Memory B cell (primary cell): Measurements from ENCODE around the gene LRIG3.
"Not testable (repeated sequence)": the region's sequence is repeated elsewhere in the genome, so short reads cannot be mapped to it uniquely, and the experiment has no call there.

Experiments
- ATAC-seq: fragments of 150-1000 bp; cut with Tn5 transposase; 2 replicates; pipeline ENCODE4 v1.10.0; 2021; ENCODE audit warnings: low read depth, mild to moderate bottlenecking, moderate library complexity
- DNase-seq, 2 donors: peaks; one replicate each; pipeline ENCODE4 v3.0.0; 2022; ENCODE audit warnings: low spot score in 2 of 2
- H3K27ac Mint-ChIP-seq: one replicate; pipeline ENCODE4 v1.8.0; 2022; ENCODE audit warnings: mild to moderate bottlenecking, moderate library complexity, mixed read lengths
- H3K27me3 Mint-ChIP-seq: one replicate; pipeline ENCODE4 v1.8.0; 2022; ENCODE audit warnings: mixed read lengths
- H3K36me3 Mint-ChIP-seq: one replicate; pipeline ENCODE4 v1.8.0; 2022; ENCODE audit warnings: mild to moderate bottlenecking, mixed read lengths
- H3K4me1 Mint-ChIP-seq: one replicate; pipeline ENCODE4 v1.8.0; 2022; ENCODE audit warnings: mixed read lengths
- H3K4me3 Mint-ChIP-seq: one replicate; pipeline ENCODE4 v1.8.0; 2022; ENCODE audit warnings: mild to moderate bottlenecking, moderate library complexity, mixed read lengths
- H3K9me3 Mint-ChIP-seq: one replicate; pipeline ENCODE4 v1.8.0; 2022; ENCODE audit warnings: mixed read lengths

The LRIG3 gene

DNA sequence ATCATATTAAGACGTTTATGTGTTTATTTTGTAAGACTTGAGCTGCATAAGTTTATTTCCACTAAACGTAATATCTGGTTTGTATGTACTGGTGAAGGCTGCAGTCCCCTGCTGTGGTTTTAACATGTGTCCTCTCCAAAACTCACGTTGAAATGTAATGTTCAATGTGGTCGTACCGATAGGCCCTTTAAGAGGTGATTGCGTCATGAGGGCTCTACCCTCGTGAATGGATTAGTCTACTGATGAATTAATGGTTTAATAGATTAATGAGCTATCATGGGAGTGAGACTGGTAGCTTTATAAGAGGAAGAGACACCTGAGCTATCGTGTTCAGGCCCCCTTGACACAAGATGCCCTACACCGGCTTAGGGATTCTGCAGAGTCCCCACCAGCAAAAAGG, 14.9 kb downstream of the LRIG3 start:
- DNase-seq (no peak), ATAC-seq (no peak)
- Mint-ChIP-seq H3K36me3 (no peaks in the 10 kb centered on the region), H3K4me3 (no peak overlapping the region), H3K9me3 (peaks cover 2% of the 10 kb centered on the region), H3K27me3 (no peaks in the 10 kb centered on the region), H3K27ac (no peak overlapping the region), H3K4me1 (no peaks in the 10 kb centered on the region)

DNA sequence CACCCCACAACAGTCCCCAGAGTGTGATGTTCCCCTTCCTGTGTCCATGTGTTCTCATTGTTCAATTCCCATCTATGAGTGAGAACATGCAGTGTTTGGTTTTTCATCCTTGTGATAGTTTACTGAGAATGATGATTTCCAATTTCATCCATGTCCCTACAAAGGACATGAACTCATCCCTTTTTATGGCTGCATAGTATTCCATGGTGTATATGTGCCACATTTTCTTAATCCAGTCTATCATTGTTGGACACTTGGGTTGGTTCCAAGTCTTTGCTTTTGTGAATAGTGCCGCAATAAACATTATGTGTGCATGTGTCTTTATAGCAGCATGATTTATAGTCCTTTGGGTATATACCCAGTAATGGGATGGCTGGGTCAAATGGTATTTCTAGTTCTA, 17.6 kb downstream of the LRIG3 start:
- not testable (repeated sequence) for H3K27me3 Mint-ChIP-seq, H3K9me3 Mint-ChIP-seq, H3K4me1 Mint-ChIP-seq, ATAC-seq, H3K36me3 Mint-ChIP-seq, DNase-seq, H3K4me3 Mint-ChIP-seq, H3K27ac Mint-ChIP-seq

DNA sequence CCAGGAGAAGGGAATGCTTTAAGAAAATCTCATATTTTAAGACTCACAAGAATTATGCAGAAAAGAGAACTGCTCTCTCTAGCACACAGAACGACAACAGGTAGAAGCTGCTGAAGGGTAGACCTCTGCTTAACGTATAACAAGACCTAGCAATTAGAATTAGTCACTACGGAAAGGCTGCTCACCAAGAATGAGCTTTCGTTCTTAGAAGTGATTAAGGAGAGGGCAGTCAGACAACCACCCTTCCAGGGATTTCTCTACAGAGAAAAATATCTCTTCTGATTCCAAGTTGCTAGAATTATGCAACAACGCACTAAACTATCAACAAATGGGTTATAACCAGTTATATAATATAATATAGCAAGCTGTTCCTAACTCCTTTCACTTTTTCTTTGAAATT, 18.6 kb downstream of the LRIG3 start:
- no peaks in the 10 kb centered on the region for H3K4me1 Mint-ChIP-seq
- no peaks in the 10 kb centered on the region for H3K9me3 Mint-ChIP-seq
- H3K4me3 Mint-ChIP-seq: no peak overlapping the region
- ATAC-seq (no peak), DNase-seq (no peak)
- H3K27me3 Mint-ChIP-seq: no peaks in the 10 kb centered on the region
- no peak overlapping the region for H3K27ac Mint-ChIP-seq
- H3K36me3 Mint-ChIP-seq: no peaks in the 10 kb centered on the region

DNA sequence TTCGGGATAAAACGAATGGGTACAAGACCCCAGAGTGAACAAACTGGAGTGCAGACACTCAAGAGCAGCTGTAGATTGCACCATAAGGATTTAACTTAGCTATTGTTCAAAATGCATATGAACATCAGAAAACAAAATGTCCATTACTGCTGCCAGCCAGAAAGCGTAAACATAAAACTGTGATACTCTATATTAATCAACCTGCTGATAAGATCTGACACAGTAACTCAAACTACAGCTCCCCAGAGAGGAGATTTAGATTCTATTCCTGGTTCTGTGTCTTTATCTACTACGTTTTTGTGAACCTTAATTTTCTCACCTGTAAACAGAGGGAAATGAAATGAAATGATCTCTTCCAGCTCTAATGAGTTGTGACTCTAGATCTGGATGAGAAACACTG, 22.3 kb downstream of the LRIG3 start:
- H3K27me3 Mint-ChIP-seq: no peaks in the 10 kb centered on the region
- no peaks in the 10 kb centered on the region for H3K4me1 Mint-ChIP-seq
- no peaks in the 10 kb centered on the region for H3K9me3 Mint-ChIP-seq
- H3K27ac Mint-ChIP-seq: no peak overlapping the region
- ATAC-seq (no peak), DNase-seq (no peak)
- no peak overlapping the region for H3K4me3 Mint-ChIP-seq
- no peaks in the 10 kb centered on the region for H3K36me3 Mint-ChIP-seq

DNA sequence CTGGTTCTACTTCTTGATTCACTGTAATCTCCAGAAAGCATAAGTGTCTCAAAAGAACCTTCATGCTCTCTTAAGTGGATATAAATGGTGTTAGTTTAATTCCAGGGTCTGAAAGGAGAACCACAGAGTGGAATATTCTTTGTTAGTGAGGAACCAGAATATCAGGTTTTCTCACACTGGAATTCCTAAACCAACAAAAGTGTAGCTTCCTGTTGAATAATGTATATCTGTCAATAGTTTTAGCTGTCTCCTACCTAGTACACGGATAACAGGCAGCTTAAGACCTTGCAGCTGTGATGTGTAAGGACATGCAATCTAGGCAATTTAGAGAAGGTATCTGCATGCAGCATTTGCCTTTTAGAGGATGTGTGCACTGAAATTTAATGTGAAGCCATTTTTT, 24.0 kb downstream of the LRIG3 start:
- ATAC-seq: no peak

DNA sequence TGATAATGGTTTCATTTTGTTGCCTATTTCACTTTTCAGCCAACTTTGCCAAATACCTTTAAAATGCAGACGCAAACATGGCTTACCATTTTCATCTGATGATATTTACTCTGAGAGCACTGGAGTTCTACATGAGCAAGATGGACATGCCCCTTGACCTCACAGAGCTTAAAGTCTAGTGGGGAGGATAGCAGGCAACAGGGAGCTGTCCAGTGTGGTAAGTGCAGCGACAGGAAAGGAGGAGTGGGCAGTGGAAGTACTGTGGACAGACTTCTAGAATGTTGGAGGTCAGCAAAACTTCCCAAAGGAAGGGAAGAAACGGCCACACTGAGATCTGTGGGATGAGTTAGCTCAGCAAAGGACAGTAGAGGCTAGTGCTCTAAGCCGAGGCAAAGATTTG, 25.3 kb downstream of the LRIG3 start:
- ATAC-seq (no peak), DNase-seq (no peak)
- H3K27me3 Mint-ChIP-seq: no peaks in the 10 kb centered on the region
- H3K27ac Mint-ChIP-seq: no peak overlapping the region
- H3K4me1 Mint-ChIP-seq: no peaks in the 10 kb centered on the region
- no peaks in the 10 kb centered on the region for H3K9me3 Mint-ChIP-seq
- H3K4me3 Mint-ChIP-seq: no peak overlapping the region
- no peaks in the 10 kb centered on the region for H3K36me3 Mint-ChIP-seq

More for the DNA sequence above, 24.0 kb downstream of the LRIG3 start:
- Mint-ChIP-seq H3K4me1 (no peaks in the 10 kb centered on the region), H3K27ac (no peak overlapping the region), H3K36me3 (no peaks in the 10 kb centered on the region), H3K9me3 (no peaks in the 10 kb centered on the region), H3K4me3 (no peak overlapping the region), H3K27me3 (no peaks in the 10 kb centered on the region)
- no peak for DNase-seq

DNA sequence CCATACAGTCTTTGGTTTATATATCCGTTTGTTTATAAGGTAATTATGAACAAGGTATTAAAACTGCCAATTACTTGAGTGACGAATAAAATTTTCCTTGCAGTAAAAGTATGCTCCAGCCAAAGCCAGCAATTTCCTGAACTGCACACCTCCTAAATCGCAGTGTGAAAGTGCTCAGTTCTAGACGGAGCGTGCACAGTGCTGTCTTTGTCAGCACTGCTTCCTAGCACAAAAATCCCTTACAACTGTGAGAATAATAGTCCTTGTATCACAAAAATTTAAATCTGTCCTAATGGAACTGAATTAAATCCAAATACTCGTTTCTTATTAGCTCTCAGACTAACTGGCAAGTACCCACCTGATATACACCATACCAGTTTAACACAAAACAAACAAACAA, 26.3 kb downstream of the LRIG3 start:
- H3K9me3 Mint-ChIP-seq: no peaks in the 10 kb centered on the region

DNA sequence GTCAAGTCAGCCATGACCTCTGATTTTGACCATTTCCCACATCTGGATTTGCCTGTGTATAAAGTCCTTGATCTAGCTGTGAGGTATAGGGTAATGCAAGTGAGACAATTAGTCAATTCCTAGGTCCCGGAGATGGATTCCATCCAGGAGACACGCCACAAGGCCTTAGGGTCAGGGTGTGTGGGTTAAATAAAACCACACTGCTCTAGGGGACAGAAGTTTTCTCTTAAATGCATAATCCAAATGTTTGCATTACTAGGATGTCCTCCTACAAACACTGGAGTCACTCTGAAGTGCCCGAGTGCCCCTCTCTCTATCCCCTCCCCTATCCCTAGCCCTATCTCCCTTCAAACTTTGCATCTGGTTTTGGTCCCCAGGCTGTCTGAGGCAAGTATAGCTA, 26.8 kb downstream of the LRIG3 start:
- ATAC-seq (no peak), DNase-seq (no peak)
- Mint-ChIP-seq H3K27me3 (no peaks in the 10 kb centered on the region), H3K4me3 (no peak overlapping the region), H3K9me3 (no peaks in the 10 kb centered on the region), H3K36me3 (no peaks in the 10 kb centered on the region), H3K4me1 (no peaks in the 10 kb centered on the region), H3K27ac (no peak overlapping the region)

More for the DNA sequence above, 26.3 kb downstream of the LRIG3 start:
- Mint-ChIP-seq H3K4me3 (no peak overlapping the region), H3K4me1 (no peaks in the 10 kb centered on the region), H3K27ac (no peak overlapping the region), H3K36me3 (no peaks in the 10 kb centered on the region), H3K27me3 (no peaks in the 10 kb centered on the region)
- ATAC-seq (no peak), DNase-seq (no peak)

DNA sequence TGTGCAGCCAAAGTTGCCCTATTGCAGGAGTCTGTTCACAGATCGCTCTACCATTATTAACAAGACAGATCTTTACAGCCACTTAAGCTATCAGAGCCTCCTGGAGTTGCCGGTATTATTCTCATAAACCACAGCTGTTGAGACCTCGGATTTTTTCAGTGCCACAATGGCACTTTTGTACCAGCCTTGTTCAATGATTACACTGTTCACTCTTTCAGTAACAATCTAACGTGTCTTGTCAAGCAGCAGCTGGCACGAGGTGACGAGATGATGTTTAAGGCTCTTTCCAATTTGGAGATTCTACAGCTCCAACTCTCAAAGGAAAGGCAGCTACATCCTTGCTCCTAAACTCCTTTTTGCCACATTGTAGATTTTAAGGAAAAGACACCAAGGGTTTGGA, 30.7 kb downstream of the LRIG3 start:
- no peaks in the 10 kb centered on the region for H3K9me3 Mint-ChIP-seq
- DNase-seq: no peak
- H3K27me3 Mint-ChIP-seq: no peaks in the 10 kb centered on the region
- ATAC-seq: no peak
- H3K36me3 Mint-ChIP-seq: no peaks in the 10 kb centered on the region
- no peak overlapping the region for H3K27ac Mint-ChIP-seq
- H3K4me3 Mint-ChIP-seq: no peak overlapping the region
- no peaks in the 10 kb centered on the region for H3K4me1 Mint-ChIP-seq

DNA sequence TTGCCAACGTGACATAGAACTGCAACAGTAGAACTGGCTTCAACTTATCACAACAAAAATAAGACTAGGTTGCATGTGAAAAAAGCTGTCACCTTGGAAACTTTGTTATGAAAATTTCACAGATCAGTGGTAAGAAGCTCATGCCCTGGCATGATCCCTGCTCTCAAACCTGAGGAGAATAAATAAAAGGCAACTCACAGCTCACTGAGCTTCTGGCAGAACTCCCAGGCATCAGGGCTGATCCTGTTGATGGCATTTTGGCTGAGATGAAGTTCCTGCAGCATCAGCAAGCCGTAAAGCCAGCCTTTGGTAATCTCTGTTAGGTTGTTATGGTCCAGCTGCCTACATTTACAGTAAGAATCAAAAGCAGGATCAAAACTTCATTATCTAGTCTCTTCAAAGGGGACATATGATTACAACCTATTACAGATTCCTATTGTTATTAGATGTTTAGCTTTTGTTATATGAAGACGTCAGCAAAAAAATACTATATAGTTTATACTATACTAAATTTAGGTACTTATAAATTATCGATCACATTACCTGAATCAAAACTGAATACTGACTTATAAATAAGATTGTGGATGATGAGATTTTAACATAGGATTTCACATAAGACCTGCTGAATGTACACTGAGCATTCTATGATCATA, 32.0 kb downstream of the LRIG3 start:
- Mint-ChIP-seq H3K4me1 (no peaks in the 10 kb centered on the region), H3K4me3 (no peak overlapping the region)
- DNase-seq: no peak

DNA sequence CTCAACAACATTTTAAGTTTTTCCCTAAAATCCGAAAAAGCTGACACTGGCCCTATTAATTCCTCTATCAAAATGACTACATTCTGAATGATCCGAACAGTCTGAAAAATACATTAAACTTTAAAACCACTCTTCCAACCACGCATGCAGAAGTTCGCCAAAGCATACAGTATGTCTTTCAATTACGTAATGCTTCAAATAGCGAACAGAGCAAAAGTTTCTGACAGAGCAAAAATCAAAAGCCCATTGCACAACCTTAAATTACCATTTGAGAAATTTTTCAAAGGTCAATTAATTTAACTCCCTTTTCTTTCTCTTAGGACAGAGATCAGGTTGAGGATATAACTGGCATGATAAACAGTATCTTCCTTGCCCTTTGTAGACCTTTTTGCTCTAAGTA, 33.2 kb downstream of the LRIG3 start:
- Mint-ChIP-seq H3K4me1 (no peaks in the 10 kb centered on the region), H3K27me3 (no peaks in the 10 kb centered on the region), H3K9me3 (no peaks in the 10 kb centered on the region), H3K27ac (no peak overlapping the region), H3K4me3 (no peak overlapping the region), H3K36me3 (no peaks in the 10 kb centered on the region)
- DNase-seq: no peak
- ATAC-seq: no peak

More for the DNA sequence above, 32.0 kb downstream of the LRIG3 start:
- H3K27ac Mint-ChIP-seq: no peak overlapping the region
- no peaks in the 10 kb centered on the region for H3K36me3 Mint-ChIP-seq
- H3K27me3 Mint-ChIP-seq: no peaks in the 10 kb centered on the region
- ATAC-seq: no peak
- no peaks in the 10 kb centered on the region for H3K9me3 Mint-ChIP-seq

DNA sequence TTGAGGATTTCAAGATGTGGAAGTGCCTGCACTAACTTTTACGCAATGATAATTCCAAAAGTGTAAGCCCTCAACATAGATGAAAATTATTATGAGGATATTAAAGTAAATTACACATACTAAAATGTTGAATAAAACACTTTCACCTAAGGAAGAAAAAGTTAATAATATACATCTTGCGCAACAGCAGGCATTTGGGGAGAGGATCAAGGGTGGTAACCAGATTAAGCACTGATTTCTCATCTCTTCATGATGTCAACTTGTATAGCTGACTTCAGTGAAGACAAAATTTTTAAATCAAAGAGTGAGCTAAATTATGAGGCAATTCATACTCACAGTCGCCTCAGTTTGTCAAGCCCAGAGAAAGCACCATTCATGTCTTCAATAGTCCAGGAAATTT, 33.8 kb downstream of the LRIG3 start:
- H3K4me1 Mint-ChIP-seq: no peaks in the 10 kb centered on the region
- H3K36me3 Mint-ChIP-seq: no peaks in the 10 kb centered on the region
- H3K27me3 Mint-ChIP-seq: no peaks in the 10 kb centered on the region
- no peak overlapping the region for H3K4me3 Mint-ChIP-seq
- no peaks in the 10 kb centered on the region for H3K9me3 Mint-ChIP-seq
- ATAC-seq (no peak), DNase-seq (no peak)
- no peak overlapping the region for H3K27ac Mint-ChIP-seq

DNA sequence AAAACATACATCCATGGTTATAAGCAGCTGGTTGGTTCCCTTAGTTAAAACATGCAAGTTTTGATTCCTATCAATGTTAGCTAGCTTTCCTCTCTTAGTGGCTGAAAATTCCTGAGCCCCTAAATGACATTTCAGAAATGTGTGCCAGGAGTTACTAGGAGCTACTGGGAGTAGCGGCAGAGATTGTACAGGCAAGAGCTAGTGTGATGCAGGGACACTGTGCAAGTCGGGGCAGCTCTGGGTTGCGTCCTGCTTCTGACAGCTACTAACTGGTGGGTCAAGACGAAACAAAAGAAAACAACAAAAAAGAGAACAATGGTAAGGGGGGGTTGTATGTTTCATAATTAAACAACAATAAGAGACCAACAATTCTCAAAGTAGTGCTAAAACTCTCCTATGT, 35.4 kb downstream of the LRIG3 start:
- H3K9me3 Mint-ChIP-seq: no peaks in the 10 kb centered on the region
- no peaks in the 10 kb centered on the region for H3K27me3 Mint-ChIP-seq
- no peak for DNase-seq
- H3K36me3 Mint-ChIP-seq: no peaks in the 10 kb centered on the region
- ATAC-seq: no peak
- no peak overlapping the region for H3K27ac Mint-ChIP-seq
- H3K4me3 Mint-ChIP-seq: no peak overlapping the region
- no peaks in the 10 kb centered on the region for H3K4me1 Mint-ChIP-seq

DNA sequence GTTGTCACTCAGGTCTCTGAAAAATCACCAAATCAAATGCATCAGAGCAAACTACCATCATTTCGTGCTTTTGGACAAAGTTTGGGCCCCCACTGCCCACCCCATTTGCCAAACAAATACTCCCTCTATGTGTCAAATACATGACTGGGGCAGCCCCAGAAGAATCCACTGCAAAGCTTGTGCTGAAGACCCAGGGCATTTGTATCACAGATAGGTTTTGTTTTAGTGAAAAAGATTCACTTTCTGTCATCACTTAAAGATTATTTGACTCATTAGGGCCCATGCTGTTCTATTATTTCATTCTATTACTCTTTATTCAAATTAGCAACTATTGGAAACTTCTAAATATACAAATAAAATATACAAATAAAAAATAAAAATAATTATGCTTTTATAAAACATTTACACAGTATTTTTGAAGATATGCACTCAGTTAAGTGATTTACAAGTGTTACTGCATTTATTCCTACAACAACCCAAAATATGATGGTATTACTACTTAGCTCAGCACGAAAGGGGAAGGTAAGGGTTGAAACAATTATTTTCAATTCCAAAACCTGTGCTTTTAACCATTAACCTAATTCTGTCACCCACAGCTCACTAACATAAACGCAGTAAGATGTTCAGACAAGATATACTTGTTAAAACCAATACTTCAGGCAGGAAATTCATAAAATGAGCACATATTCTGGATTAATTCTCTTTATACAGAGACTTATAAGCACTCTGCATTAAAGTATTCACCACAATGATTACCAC, 36.5 kb downstream of the LRIG3 start:
- H3K27me3 Mint-ChIP-seq: no peaks in the 10 kb centered on the region
- DNase-seq: no peak
- no peak overlapping the region for H3K27ac Mint-ChIP-seq
- H3K36me3 Mint-ChIP-seq: no peaks in the 10 kb centered on the region
- H3K4me3 Mint-ChIP-seq: no peak overlapping the region
- no peaks in the 10 kb centered on the region for H3K9me3 Mint-ChIP-seq
- H3K4me1 Mint-ChIP-seq: no peaks in the 10 kb centered on the region
- ATAC-seq: no peak

DNA sequence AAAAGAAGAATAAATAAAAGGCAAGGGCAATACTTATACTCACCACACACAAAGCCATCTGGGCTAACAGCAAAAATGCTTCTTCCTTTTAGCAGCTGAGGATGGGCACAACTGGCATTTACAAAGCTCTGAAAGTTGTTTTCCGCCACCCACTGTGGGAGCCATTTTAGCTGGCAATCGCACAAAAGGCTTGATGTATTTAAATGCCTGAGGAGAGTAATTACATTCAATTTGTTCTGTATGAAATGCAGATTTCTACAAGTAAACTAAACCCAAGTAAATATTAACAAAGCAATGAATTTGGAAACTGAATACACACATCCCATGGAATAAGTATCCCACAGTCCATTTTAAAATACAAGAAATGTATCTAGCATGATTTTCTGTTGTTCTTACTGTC, 37.5 kb downstream of the LRIG3 start:
- H3K9me3 Mint-ChIP-seq: no peaks in the 10 kb centered on the region
- H3K4me1 Mint-ChIP-seq: no peaks in the 10 kb centered on the region
- DNase-seq (no peak), ATAC-seq (no peak)
- no peaks in the 10 kb centered on the region for H3K27me3 Mint-ChIP-seq
- no peak overlapping the region for H3K4me3 Mint-ChIP-seq
- no peaks in the 10 kb centered on the region for H3K36me3 Mint-ChIP-seq
- no peak overlapping the region for H3K27ac Mint-ChIP-seq
